ENCODE data around the gene EDARADD.

- no peak for TF ChIP-seq CTCF (IDR thresholded peaks at IDR 0.05)
- TF ChIP-seq EP300 (IDR thresholded peaks at IDR 0.05): no peak
- TF ChIP-seq POLR2AphosphoS5 (IDR thresholded peaks at IDR 0.05): no peak
Measured at GRCh38 chr1:236458996-236459395, 64.9 kb downstream of the EDARADD start.

Measured in gastroesophageal sphincter (tissue), 3 donors.